RWPE1 (cell line): ENCODE results near the gene VWA8.
A peak's percentile ranks its signal among the peaks of the same experiment; 100 is the strongest.

Source experiments
- CTCF ChIA-PET: fragments of 350-600 bp; sonication (Branson Sonifier 250); formaldehyde crosslinking; extraction: SDS; loops from one replicate; lab custom pipeline; 2021; lab: Yijun Ruan, JAX
- POLR2A ChIA-PET: fragments of 400-600 bp; formaldehyde crosslinking; extraction: SDS; loops from one replicate; lab custom pipeline; 2020; ENCODE audit warnings: antibody characterized with exemption; ENCODE audit not compliant: low non-redundant PET; lab: Yijun Ruan, JAX
- DNase-seq: peaks from one replicate; pipeline ENCODE4 v3.0.0; 2012; ENCODE audit warnings: low spot score
- H3K27ac ChIP-seq: fragments of 450-650 bp; 2 replicates; pipeline ENCODE4 v1.5.1; 2017
- CTCF ChIP-seq: fragments of 450-650 bp; conservative IDR thresholded peaks from 2 replicates; pipeline ENCODE4 v1.5.1; 2017; ENCODE audit warnings: low read depth, mild to moderate bottlenecking

VWA8 gene

GRCh38 chr13:41945926-41946325 is 15.0 kb downstream of the VWA8 start:
- ChIA-PET POLR2A (no interaction called here), CTCF (interaction anchor here (0.7 kb wide), 1 partner anchor 17 kb away, joined by 3 read pairs; no protein-coding TSS in a partner anchor)
- no peak for TF ChIP-seq CTCF
- DNase-seq, result no peak
- no peak overlapping the region for H3K27ac ChIP-seq

- ChIA-PET POLR2A (no interaction called here), CTCF (no interaction called here)
- no peak for TF ChIP-seq CTCF
- no peak overlapping the region for H3K27ac ChIP-seq
- no peak for DNase-seq
Observed at GRCh38 chr13:41944635-41945397, 16.1 kb downstream of the VWA8 start.

GRCh38 chr13:41944229-41944628 is 16.7 kb downstream of the VWA8 start:
- ChIA-PET POLR2A (no interaction called here), CTCF (no interaction called here)
- no peak overlapping the region for H3K27ac ChIP-seq
- no peak for TF ChIP-seq CTCF
- DNase-seq, result no peak

- no peak for TF ChIP-seq CTCF
- POLR2A ChIA-PET, result no interaction called here
- H3K27ac ChIP-seq, result no peak overlapping the region
- DNase-seq, result peak; percentile 6
- CTCF ChIA-PET, result interaction anchor here (0.5 to 0.7 kb wide), 6 partner anchors 25 to 1726 kb away, joined by 3 to 6 read pairs (median 3); no protein-coding TSS in a partner anchor
Observed at GRCh38 chr13:41942462-41943094, 18.3 kb downstream of the VWA8 start.

GRCh38 chr13:41941174-41941573 is 19.7 kb downstream of the VWA8 start:
- H3K27ac ChIP-seq, result no peak overlapping the region
- DNase-seq, result no peak
- CTCF ChIA-PET, result no interaction called here
- TF ChIP-seq CTCF, result no peak
- POLR2A ChIA-PET, result no interaction called here

- ChIA-PET POLR2A (no interaction called here), CTCF (no interaction called here)
- H3K27ac ChIP-seq, result no peak overlapping the region
- no peak for TF ChIP-seq CTCF
- no peak for DNase-seq
Observed at GRCh38 chr13:41939398-41939797, 21.5 kb downstream of the VWA8 start.
